Epithelial cell of proximal tubule (primary cell): Measurements from ENCODE around the gene ZNF37A. TPM values are rescaled to one million over a fixed set of nuclear protein-coding genes. Genes with fewer than 3 reads are reported as not detected.

ENCODE experiments used
- DNase-seq: peaks from one replicate; pipeline ENCODE4 v3.0.0-alpha.2; 2011; ENCODE audit warnings: low read depth
- H3K4me3 ChIP-seq: 2 replicates; pipeline ENCODE4 v1.5.1; 2011; ENCODE audit warnings: low read depth, mild to moderate bottlenecking, low read length
- CTCF ChIP-seq: conservative IDR thresholded peaks from 2 replicates; pipeline ENCODE4 v1.5.1; 2012; ENCODE audit warnings: low read depth, mild to moderate bottlenecking, low read length
- total RNA-seq: library from RNA; depleted of rRNA; stranded (reverse); fragments of >200 nt; gene quantifications from 2 replicates; pipeline ENCODE4 v1.2.3, GENCODE V29; 2015

Gene ZNF37A
- total RNA-seq, 1 donor from 2014 or later: 12.5 TPM

- TF ChIP-seq CTCF: no peak
- no peak for DNase-seq
- no peak overlapping the region for H3K4me3 ChIP-seq
Observed at GRCh38 chr10:38184477-38184876, 90.3 kb downstream of the ZNF37A start.

Other genes starting within 250 kb of the ZNF37A start
- 4.0 and 6.9 TPM in 2 replicates for gene ZNF248, start 236.7 kb upstream of the ZNF37A start, total RNA-seq
- gene ZNF25, start 117.7 kb upstream of the ZNF37A start, total RNA-seq: 1.4 and 2.5 TPM in 2 replicates
- gene ZNF33A, start 83.7 kb upstream of the ZNF37A start, total RNA-seq: 10.0 and 14.0 TPM in 2 replicates